Measurements from ENCODE around the gene CDH13.

DNA sequence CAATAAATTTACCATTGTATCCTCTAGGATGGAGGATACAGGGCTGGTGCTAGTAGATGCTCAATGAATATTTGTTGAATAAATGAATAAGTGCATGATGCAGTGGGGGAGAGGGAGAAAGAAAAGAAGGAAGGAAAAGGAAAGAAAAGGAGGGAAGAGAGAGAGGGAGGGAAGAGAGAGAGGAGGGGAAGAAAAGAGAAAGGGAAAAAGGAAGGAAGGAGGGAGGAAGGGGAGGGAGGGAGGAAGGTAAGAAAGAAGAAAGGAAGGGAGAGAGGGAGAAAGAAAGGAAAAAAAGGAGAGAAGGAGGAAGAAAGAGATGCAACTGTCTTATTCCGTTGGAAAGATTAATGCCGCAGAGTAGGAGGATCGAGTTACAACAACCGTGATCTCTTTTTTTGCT is 1211.4 kb downstream of the CDH13 start:
- TF ChIP-seq CTCF (conservative IDR thresholded peaks at IDR 0.05) (no peak), ZFX (IDR thresholded peaks at IDR 0.05) (no peak)
